ENCODE measurements around the gene C16orf90.

The C16orf90 gene

GRCh38 chr16:3460585-3460984 is 34.7 kb downstream of the C16orf90 start:
- DNase-seq = no peak

- DNase-seq = no peak
These were observed 35.2 kb downstream of the C16orf90 start for GRCh38 chr16:3460121-3460520.

- no peak for DNase-seq
These were observed 35.7 kb downstream of the C16orf90 start for GRCh38 chr16:3459401-3460090.

GRCh38 chr16:3458852-3459361 is 36.4 kb downstream of the C16orf90 start:
- DNase-seq = no peak

GRCh38 chr16:3458278-3458851 is 36.9 kb downstream of the C16orf90 start:
- DNase-seq = no peak

- peak; percentile 70 for DNase-seq
These were observed 37.6 kb downstream of the C16orf90 start for GRCh38 chr16:3457434-3458252.

GRCh38 chr16:3454631-3455147 is 40.6 kb downstream of the C16orf90 start:
- no peak for DNase-seq

- no peak for DNase-seq
These were observed 41.2 kb downstream of the C16orf90 start for GRCh38 chr16:3454093-3454492.

- DNase-seq = no peak
These were observed 51.3 kb downstream of the C16orf90 start for GRCh38 chr16:3444032-3444388.
